ENCODE results near the gene DNAJB8. TPM values are rescaled to one million over a fixed set of nuclear protein-coding genes. Genes with fewer than 3 reads are reported as not detected.

Gene DNAJB8
- total and polyA plus RNA-seq, 4 donors, result not detected

DNA sequence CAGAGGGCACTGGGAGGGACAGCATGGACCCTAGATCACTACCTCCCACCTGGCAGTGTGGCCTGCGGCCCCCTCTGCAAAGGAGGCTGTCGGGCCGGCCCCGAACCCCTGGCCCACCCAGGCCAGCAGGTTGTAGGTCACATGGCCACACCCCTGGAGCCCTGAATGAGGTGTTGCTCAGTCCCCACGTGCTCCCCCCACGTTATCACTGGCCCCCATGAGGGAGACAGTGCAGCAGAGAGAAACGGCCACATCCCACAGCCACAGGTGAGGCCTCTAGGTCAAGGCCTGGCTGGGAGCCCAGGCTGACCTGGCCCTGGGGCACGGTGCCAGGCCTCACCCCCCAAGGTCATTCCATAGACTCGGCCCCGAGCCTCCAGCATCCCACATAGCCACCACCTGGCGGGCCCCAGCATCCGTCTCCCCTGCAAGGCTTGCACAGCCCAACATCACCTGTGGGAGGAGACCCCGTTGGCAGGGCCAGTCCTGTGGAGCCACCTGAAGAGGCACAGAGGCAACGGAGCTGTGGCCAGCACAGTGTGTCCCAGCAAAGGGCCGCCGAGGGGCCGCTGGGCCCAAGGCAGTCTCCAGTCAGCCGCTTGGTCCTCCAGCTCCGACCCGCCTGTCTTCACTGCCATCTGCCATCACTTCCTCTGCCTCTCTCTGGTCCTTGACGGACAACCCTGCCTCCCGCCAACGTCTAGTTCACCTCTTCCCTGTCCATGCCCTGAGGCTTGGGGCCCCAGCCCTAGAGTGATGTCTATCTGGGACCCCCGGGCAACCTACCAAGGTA lies 53.1 kb downstream of the DNAJB8 start (continued):
- TF ChIP-seq, protein P1, sequence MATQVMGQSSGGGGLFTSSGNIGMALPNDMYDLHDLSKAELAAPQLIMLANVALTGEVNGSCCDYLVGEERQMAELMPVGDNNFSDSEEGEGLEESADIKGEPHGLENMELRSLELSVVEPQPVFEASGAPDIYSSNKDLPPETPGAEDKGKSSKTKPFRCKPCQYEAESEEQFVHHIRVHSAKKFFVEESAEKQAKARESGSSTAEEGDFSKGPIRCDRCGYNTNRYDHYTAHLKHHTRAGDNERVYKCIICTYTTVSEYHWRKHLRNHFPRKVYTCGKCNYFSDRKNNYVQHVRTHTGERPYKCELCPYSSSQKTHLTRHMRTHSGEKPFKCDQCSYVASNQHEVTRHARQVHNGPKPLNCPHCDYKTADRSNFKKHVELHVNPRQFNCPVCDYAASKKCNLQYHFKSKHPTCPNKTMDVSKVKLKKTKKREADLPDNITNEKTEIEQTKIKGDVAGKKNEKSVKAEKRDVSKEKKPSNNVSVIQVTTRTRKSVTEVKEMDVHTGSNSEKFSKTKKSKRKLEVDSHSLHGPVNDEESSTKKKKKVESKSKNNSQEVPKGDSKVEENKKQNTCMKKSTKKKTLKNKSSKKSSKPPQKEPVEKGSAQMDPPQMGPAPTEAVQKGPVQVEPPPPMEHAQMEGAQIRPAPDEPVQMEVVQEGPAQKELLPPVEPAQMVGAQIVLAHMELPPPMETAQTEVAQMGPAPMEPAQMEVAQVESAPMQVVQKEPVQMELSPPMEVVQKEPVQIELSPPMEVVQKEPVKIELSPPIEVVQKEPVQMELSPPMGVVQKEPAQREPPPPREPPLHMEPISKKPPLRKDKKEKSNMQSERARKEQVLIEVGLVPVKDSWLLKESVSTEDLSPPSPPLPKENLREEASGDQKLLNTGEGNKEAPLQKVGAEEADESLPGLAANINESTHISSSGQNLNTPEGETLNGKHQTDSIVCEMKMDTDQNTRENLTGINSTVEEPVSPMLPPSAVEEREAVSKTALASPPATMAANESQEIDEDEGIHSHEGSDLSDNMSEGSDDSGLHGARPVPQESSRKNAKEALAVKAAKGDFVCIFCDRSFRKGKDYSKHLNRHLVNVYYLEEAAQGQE (IDR thresholded peaks at IDR 0.05), result no peak
- TF ChIP-seq YY1 (IDR thresholded peaks at IDR 0.05), result no peak

DNA sequence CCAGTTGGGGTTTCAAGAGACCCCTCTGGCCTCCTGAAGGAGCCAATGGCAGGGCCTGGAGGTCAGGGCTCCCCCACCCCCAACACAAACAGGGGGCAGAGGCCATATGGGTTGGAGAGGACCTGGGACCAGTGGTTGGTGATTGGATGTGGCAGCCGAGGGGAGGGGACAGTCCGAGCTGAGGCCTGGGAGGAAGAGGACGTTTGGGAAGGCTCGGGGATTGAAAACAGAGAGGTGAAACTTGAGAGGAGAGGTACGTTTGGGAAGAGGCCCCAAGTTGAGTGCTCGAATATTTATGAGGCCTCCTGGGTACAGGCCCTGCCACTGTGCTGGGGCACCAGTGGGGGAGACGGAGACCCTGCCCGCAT lies 53.7 kb downstream of the DNAJB8 start:
- H3K9me3 ChIP-seq (ENCODE audit: control insufficient read depth in 4 of 4, low read length in 3 of 4), result no peaks in the 10 kb centered on the region
- 89% methylated on average over 8 of the region's 8 CpGs for WGBS

More for the DNA sequence above, 53.7 kb downstream of the DNAJB8 start:
- H3K4me3 ChIP-seq (ENCODE audit: low read depth in 1 of 3, low read length in 3 of 3), result no peak overlapping the region
- no peak overlapping the region for H3K9ac ChIP-seq (ENCODE audit: low read depth in 1 of 2, low read length in 2 of 2)
- DNase-seq (ENCODE audit: low spot score), result no peak
- no peak overlapping the region for H3K27ac ChIP-seq (ENCODE audit: low read depth in 1 of 2, low read length in 2 of 2)
- no peaks in the 10 kb centered on the region for H3K4me1 ChIP-seq (ENCODE audit: control insufficient read depth in 4 of 4, insufficient read depth in 4 of 4, low read length in 3 of 4)
- no peaks in the 10 kb centered on the region for H3K27me3 ChIP-seq (ENCODE audit: control insufficient read depth in 4 of 4, insufficient read depth in 4 of 4, low read length in 3 of 4)
- TF ChIP-seq, protein P2, sequence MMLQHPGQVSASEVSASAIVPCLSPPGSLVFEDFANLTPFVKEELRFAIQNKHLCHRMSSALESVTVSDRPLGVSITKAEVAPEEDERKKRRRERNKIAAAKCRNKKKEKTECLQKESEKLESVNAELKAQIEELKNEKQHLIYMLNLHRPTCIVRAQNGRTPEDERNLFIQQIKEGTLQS (IDR thresholded peaks at IDR 0.05), result no peak
- TF ChIP-seq RXRA (IDR thresholded peaks at IDR 0.05) (no peak), NR2F2 (IDR thresholded peaks at IDR 0.05) (no peak), HNF4G (IDR thresholded peaks at IDR 0.05) (no peak), RAD21 (IDR thresholded peaks at IDR 0.05) (no peak), SP1 (IDR thresholded peaks at IDR 0.05) (no peak), TAF1 (conservative IDR thresholded peaks at IDR 0.05) (no peak)
- TF ChIP-seq, protein P3, sequence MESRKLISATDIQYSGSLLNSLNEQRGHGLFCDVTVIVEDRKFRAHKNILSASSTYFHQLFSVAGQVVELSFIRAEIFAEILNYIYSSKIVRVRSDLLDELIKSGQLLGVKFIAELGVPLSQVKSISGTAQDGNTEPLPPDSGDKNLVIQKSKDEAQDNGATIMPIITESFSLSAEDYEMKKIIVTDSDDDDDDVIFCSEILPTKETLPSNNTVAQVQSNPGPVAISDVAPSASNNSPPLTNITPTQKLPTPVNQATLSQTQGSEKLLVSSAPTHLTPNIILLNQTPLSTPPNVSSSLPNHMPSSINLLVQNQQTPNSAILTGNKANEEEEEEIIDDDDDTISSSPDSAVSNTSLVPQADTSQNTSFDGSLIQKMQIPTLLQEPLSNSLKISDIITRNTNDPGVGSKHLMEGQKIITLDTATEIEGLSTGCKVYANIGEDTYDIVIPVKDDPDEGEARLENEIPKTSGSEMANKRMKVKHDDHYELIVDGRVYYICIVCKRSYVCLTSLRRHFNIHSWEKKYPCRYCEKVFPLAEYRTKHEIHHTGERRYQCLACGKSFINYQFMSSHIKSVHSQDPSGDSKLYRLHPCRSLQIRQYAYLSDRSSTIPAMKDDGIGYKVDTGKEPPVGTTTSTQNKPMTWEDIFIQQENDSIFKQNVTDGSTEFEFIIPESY (IDR thresholded peaks at IDR 0.05), result no peak
- no peaks in the 10 kb centered on the region for H3K36me3 ChIP-seq (ENCODE audit: control insufficient read depth in 4 of 4, insufficient read depth in 3 of 4, low read depth in 1 of 4, low read length in 3 of 4)

Other genes starting within 250 kb of the DNAJB8 start
- gene GATA2, start 26.3 kb upstream of the DNAJB8 start, total RNA-seq, result 1 to 10 TPM in 1 of 2 donors, under 1 TPM in 1; 0.25 to 2.8 TPM
- under 1 TPM; 0.28 to 0.80 TPM for gene GATA2, start 26.3 kb upstream of the DNAJB8 start, polyA plus RNA-seq
- gene RPN1, start 183.9 kb upstream of the DNAJB8 start, total RNA-seq, result 100 to 1,000 TPM; 252 to 407 TPM
- 100 to 1,000 TPM; 132 to 247 TPM for gene RPN1, start 183.9 kb upstream of the DNAJB8 start, polyA plus RNA-seq